ENCODE data around the gene GSX1. TPM values are rescaled to one million over a fixed set of nuclear protein-coding genes. Genes with fewer than 3 reads are reported as not detected.

GSX1 gene
- total and polyA plus RNA-seq, 9 of the 15 experiments (the other 6 are each of a cell fraction or from before 2014, with no cell fraction given): not detected

- TF ChIP-seq PCBP2 (IDR thresholded peaks at IDR 0.05; ENCODE audit: low read depth, low read length, poor library complexity, severe bottlenecking) (no peak), PKNOX1 (IDR thresholded peaks at IDR 0.05) (no peak), RHOXF2B (CRISPR knock-in tag; conservative IDR thresholded peaks at IDR 0.05) (no peak), RFX5 (IDR thresholded peaks at IDR 0.05; ENCODE audit: low read depth, low read length) (no peak), TGIF2 (CRISPR knock-in tag; IDR thresholded peaks at IDR 0.05) (no peak), SAP30 (IDR thresholded peaks at IDR 0.05; ENCODE audit: borderline replicate concordance, insufficient read depth, low read depth, low read length, poor library complexity, severe bottlenecking) (no peak), RFX1 (IDR thresholded peaks at IDR 0.05) (no peak), BCOR (IDR thresholded peaks at IDR 0.05) (no peak)
- TF ChIP-seq, protein P1, sequence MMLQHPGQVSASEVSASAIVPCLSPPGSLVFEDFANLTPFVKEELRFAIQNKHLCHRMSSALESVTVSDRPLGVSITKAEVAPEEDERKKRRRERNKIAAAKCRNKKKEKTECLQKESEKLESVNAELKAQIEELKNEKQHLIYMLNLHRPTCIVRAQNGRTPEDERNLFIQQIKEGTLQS (IDR thresholded peaks at IDR 0.05): no peak
- TF ChIP-seq, protein P1 (CRISPR knock-in tag; conservative IDR thresholded peaks at IDR 0.05): no peak
Measured at GRCh38 chr13:27790523-27790922, 1.8 kb upstream of the GSX1 start (continued).

Measured in K562 (cell line).